ENCODE results near the gene HDAC4.

The HDAC4 gene

GRCh38 chr2:239079671-239080294, 321.0 kb downstream of the HDAC4 start:
- H3K4me2 ChIP-seq (ENCODE audit: low read length), result no peak overlapping the region
- no peaks in the 10 kb centered on the region for H3K4me1 ChIP-seq (ENCODE audit: insufficient read depth, low read length, severe bottlenecking)
- H3K36me3 ChIP-seq (ENCODE audit: insufficient read depth, low read length), result no peaks in the 10 kb centered on the region
- no peaks in the 10 kb centered on the region for H3K27me3 ChIP-seq (ENCODE audit: insufficient read depth, low read length)
- no peaks in the 10 kb centered on the region for H3F3A ChIP-seq (ENCODE audit: insufficient read depth, low read length)
- no peak overlapping the region for H3K9ac ChIP-seq (ENCODE audit: low read length)
- H3K27ac ChIP-seq (ENCODE audit: low read depth, low read length, poor library complexity, severe bottlenecking), result no peak overlapping the region
- H3K9me3 ChIP-seq (ENCODE audit: low read length), result no peaks in the 10 kb centered on the region
- TF ChIP-seq EZH2 (IDR thresholded peaks at IDR 0.05; ENCODE audit: borderline replicate concordance, low read length) (no peak), CTCF (IDR thresholded peaks at IDR 0.05; ENCODE audit: low read length) (no peak)
- no peaks in the 10 kb centered on the region for H3K9me2 ChIP-seq (ENCODE audit: low read depth, low read length)
- no peaks in the 10 kb centered on the region for H3K79me2 ChIP-seq (ENCODE audit: insufficient read depth, low read length)
- H3K4me3 ChIP-seq (ENCODE audit: low read depth, low read length, poor library complexity, severe bottlenecking), result no peak overlapping the region
- H2AFZ ChIP-seq (ENCODE audit: low read length), result no peak overlapping the region
- H4K20me1 ChIP-seq (ENCODE audit: insufficient read depth, low read length), result no peaks in the 10 kb centered on the region

GRCh38 chr2:239078128-239078924, 322.5 kb downstream of the HDAC4 start:
- Histone ChIP-seq H3K4me2 (ENCODE audit: low read length) (no peak overlapping the region), H3K4me3 (ENCODE audit: low read depth, low read length, poor library complexity, severe bottlenecking) (no peak overlapping the region), H3K4me1 (ENCODE audit: insufficient read depth, low read length, severe bottlenecking) (no peaks in the 10 kb centered on the region), H3K9ac (ENCODE audit: low read length) (no peak overlapping the region), H3K79me2 (ENCODE audit: insufficient read depth, low read length) (no peaks in the 10 kb centered on the region), H3K27me3 (ENCODE audit: insufficient read depth, low read length) (no peaks in the 10 kb centered on the region), H3K9me3 (ENCODE audit: low read length) (no peaks in the 10 kb centered on the region), H3K36me3 (ENCODE audit: insufficient read depth, low read length) (no peaks in the 10 kb centered on the region), H2AFZ (ENCODE audit: low read length) (no peak overlapping the region), H3F3A (ENCODE audit: insufficient read depth, low read length) (no peaks in the 10 kb centered on the region), H4K20me1 (ENCODE audit: insufficient read depth, low read length) (no peaks in the 10 kb centered on the region), H3K9me2 (ENCODE audit: low read depth, low read length) (no peaks in the 10 kb centered on the region), H3K27ac (ENCODE audit: low read depth, low read length, poor library complexity, severe bottlenecking) (no peak overlapping the region)
- no peak for TF ChIP-seq CTCF (IDR thresholded peaks at IDR 0.05; ENCODE audit: low read length)
- TF ChIP-seq EZH2 (IDR thresholded peaks at IDR 0.05; ENCODE audit: borderline replicate concordance, low read length), result no peak

- Histone ChIP-seq H3K9me2 (ENCODE audit: low read depth, low read length) (no peaks in the 10 kb centered on the region), H2AFZ (ENCODE audit: low read length) (no peak overlapping the region), H4K20me1 (ENCODE audit: insufficient read depth, low read length) (no peaks in the 10 kb centered on the region), H3K79me2 (ENCODE audit: insufficient read depth, low read length) (no peaks in the 10 kb centered on the region), H3K36me3 (ENCODE audit: insufficient read depth, low read length) (no peaks in the 10 kb centered on the region), H3K4me2 (ENCODE audit: low read length) (no peak overlapping the region), H3K9ac (ENCODE audit: low read length) (no peak overlapping the region), H3K27ac (ENCODE audit: low read depth, low read length, poor library complexity, severe bottlenecking) (no peak overlapping the region), H3K4me1 (ENCODE audit: insufficient read depth, low read length, severe bottlenecking) (no peaks in the 10 kb centered on the region), H3F3A (ENCODE audit: insufficient read depth, low read length) (no peaks in the 10 kb centered on the region), H3K9me3 (ENCODE audit: low read length) (no peaks in the 10 kb centered on the region), H3K4me3 (ENCODE audit: low read depth, low read length, poor library complexity, severe bottlenecking) (no peak overlapping the region), H3K27me3 (ENCODE audit: insufficient read depth, low read length) (no peaks in the 10 kb centered on the region)
- TF ChIP-seq EZH2 (IDR thresholded peaks at IDR 0.05; ENCODE audit: borderline replicate concordance, low read length) (no peak), CTCF (IDR thresholded peaks at IDR 0.05; ENCODE audit: low read length) (no peak)
These were observed 323.6 kb downstream of the HDAC4 start for GRCh38 chr2:239077260-239077659.
